CD4-positive, alpha-beta memory T cell (primary cell): Measurements from ENCODE around the gene ELMO3. TPM values are rescaled to one million over a fixed set of nuclear protein-coding genes. Genes with fewer than 3 reads are reported as not detected.
A peak's percentile ranks its signal among the peaks of the same experiment; 100 is the strongest.

Source experiments
- CTCF ChIA-PET: fragments of 350-600 bp; sonication (Branson Sonifier 250); formaldehyde crosslinking; loops from one replicate; lab custom pipeline; 2021; ENCODE audit warnings: inconsistent platforms; ENCODE audit not compliant: partially characterized antibody; lab: Charles Lee
- POLR2A ChIA-PET: fragments of 350-600 bp; sonication (Branson Sonifier 250); formaldehyde crosslinking; loops from one replicate; lab custom pipeline; 2021; ENCODE audit not compliant: partially characterized antibody; lab: Charles Lee
- DNase-seq, 5 donors: peaks; one replicate each; pipeline versions ENCODE4 v3.0.0 to v3.0.0-alpha.2; 2020 to 2022; ENCODE audit warnings: mixed read lengths in 1 of 5
- H3K27ac ChIP-seq: one replicate; pipeline ENCODE4 v1.7.0; 2013; ENCODE audit warnings: low read depth, low read length
- H3K27me3 ChIP-seq: 2 replicates; pipeline ENCODE4 v1.7.0; 2013; ENCODE audit warnings: mild to moderate bottlenecking, low read length, moderate library complexity; ENCODE audit not compliant: insufficient read depth
- H3K36me3 ChIP-seq: 2 replicates; pipeline ENCODE4 v1.7.0; 2013; ENCODE audit warnings: mild to moderate bottlenecking, low read length, moderate library complexity; ENCODE audit not compliant: insufficient read depth
- H3K4me1 ChIP-seq: 2 replicates; pipeline ENCODE4 v1.7.0; 2013; ENCODE audit warnings: mild to moderate bottlenecking, low read length, moderate library complexity; ENCODE audit not compliant: insufficient read depth
- H3K4me3 ChIP-seq, 2 donors: one replicate each; pipeline ENCODE4 v1.7.0; 2013; ENCODE audit warnings: low read length in 2 of 2, mild to moderate bottlenecking in 1 of 2
- H3K9me3 ChIP-seq, 2 donors: one replicate each; pipeline ENCODE4 v1.7.0; 2013; ENCODE audit warnings: low read length in 2 of 2, control low read depth in 1 of 2; ENCODE audit not compliant: control insufficient read depth in 1 of 2
- H3K27ac Mint-ChIP-seq, 7 donors: one replicate each; pipeline ENCODE4 v1.8.0; 2020 to 2021; ENCODE audit warnings: mixed read lengths in 7 of 7, mild to moderate bottlenecking in 6 of 7, inconsistent platforms in 3 of 7, moderate library complexity in 3 of 7
- H3K27me3 Mint-ChIP-seq, 2 donors: one replicate each; pipeline ENCODE4 v1.8.0; 2020 to 2021; ENCODE audit warnings: mixed read lengths in 2 of 2
- H3K36me3 Mint-ChIP-seq, 2 donors: one replicate each; pipeline ENCODE4 v1.8.0; 2020 to 2021; ENCODE audit warnings: mixed read lengths in 2 of 2, inconsistent platforms in 1 of 2, mild to moderate bottlenecking in 1 of 2
- H3K4me1 Mint-ChIP-seq, 4 donors: one replicate each; pipeline ENCODE4 v1.8.0; 2020 to 2021; ENCODE audit warnings: mixed read lengths in 4 of 4, mild to moderate bottlenecking in 1 of 4
- H3K4me3 Mint-ChIP-seq, 8 donors: one replicate each; pipeline ENCODE4 v1.8.0; 2020 to 2021; ENCODE audit warnings: mixed read lengths in 8 of 8, mild to moderate bottlenecking in 7 of 8, moderate library complexity in 6 of 8, inconsistent platforms in 3 of 8
- H3K9me3 Mint-ChIP-seq, 8 donors: one replicate each; pipeline ENCODE4 v1.8.0; 2020 to 2021; ENCODE audit warnings: mixed read lengths in 8 of 8, mild to moderate bottlenecking in 5 of 8, inconsistent platforms in 3 of 8, moderate library complexity in 1 of 8
- intact Hi-C: fragments of 100-400 bp; cut with micrococcal nuclease; formaldehyde crosslinking; loops from one replicate; pipeline ENCODE4 v1.15.1; 2023
- polyA plus RNA-seq, 2 donors: library from polyadenylated mRNA; unstranded; fragments of 300-500 nt; fragmentation: Illumina TruSeq; gene quantifications; one replicate each; pipeline ENCODE4 v1.2.3, GENCODE V29; 2021
- total RNA-seq, 2 experiments: library from RNA; stranded (reverse); gene quantifications; one replicate each; pipeline ENCODE4 v1.2.3, GENCODE V29; 2021

The ELMO3 gene
- total and polyA plus RNA-seq, 4 experiments from 2014 or later = 10.1 to 10.6 TPM; not detected in 2

DNA sequence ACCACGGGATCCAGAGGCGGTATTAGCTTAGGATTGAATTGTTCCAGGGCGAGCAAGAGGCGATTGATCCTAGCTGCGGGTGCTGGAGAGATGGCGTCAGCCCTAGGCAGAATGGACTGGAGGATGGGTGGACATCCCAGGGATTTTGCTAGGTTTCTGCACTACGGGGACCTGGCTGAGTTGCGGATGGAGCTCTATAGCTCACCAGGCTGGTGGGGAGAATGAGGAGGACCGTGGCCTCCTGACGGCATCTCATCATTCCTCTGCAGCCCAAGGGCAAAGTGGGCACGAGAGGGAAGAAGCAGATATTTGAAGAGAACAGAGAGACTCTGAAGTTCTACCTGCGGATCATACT, 28.6 kb downstream of the ELMO3 start:
- H3K4me1 Mint-ChIP-seq = peaks cover 43 to 58% (median 54%) of the 10 kb centered on the region in 4 donors

DNA sequence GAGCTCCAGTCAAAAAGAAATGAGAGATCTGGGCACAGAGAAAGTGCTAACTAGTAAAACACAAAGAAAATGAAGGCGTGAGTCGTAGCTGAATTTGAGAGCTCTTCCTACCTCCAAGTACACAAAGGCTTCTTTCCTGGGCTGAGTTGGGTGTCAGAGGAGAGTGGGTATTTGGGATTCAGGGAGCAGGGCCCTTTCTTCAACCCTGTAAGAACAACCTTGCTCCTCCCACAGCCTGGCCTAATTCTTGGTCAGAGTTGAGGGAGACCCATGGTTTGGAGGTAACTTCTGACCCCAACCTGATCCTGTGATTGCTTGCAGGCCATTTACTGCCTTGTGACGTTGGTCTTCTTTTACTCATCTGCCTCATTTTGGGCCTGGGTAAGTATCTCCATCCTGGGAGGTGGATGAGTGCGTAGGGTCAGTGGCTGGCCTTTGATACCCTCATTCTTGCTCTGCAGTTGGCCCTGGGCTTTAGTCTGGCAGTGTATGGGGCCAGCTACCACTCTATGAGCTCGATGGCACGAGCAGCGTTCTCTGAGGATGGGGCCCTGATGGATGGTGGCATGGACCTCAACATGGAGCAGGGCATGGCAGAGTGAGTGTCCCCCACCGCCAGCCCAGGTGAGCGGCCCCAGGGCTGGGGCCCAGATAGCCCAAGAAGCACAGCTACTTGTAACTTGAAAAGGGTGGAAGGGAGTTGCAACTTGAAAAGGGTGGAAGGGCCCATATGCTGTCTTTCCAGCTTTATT, 29.3 kb downstream of the ELMO3 start:
- intact Hi-C loops = no loop called here
- H3K27ac ChIP-seq = peak overlapping the region; percentile 88
- no peaks in the 10 kb centered on the region for H3K27me3 ChIP-seq
- peak overlapping the region; percentile 98 to 100 (median 100) for H3K4me3 Mint-ChIP-seq
- peaks cover 39 to 52% (median 50%) of the 10 kb centered on the region in 4 donors for H3K4me1 Mint-ChIP-seq
- H3K4me1 ChIP-seq = peaks cover 45% of the 10 kb centered on the region
- H3K9me3 ChIP-seq = no peaks in the 10 kb centered on the region
- H3K36me3 ChIP-seq = peaks cover 39% of the 10 kb centered on the region
- no peak for DNase-seq
- ChIA-PET CTCF (interaction anchor here (0.6 to 2.4 kb wide), 4 partner anchors 10 to 211 kb away, joined by 3 to 15 read pairs (median 4); no protein-coding TSS in a partner anchor), POLR2A (interaction anchor here (0.8 to 17.2 kb wide), 7 partner anchors 9 to 210 kb away, joined by 3 to 259 read pairs (median 11); partner anchors contain the start of genes ELMO3, FBXL8, FHOD1 and SLC9A5)
- H3K27me3 Mint-ChIP-seq = no peaks in the 10 kb centered on the region
- peak overlapping the region; percentile 66 to 100 (median 98) for H3K27ac Mint-ChIP-seq
- peak overlapping the region; percentile 73 to 99 for H3K4me3 ChIP-seq
- peaks cover 11 to 37% of the 10 kb centered on the region in 2 donors for H3K36me3 Mint-ChIP-seq
- H3K9me3 Mint-ChIP-seq = no peaks in the 10 kb centered on the region

More for the DNA sequence above, 28.6 kb downstream of the ELMO3 start:
- Histone ChIP-seq H3K36me3 (peaks cover 38% of the 10 kb centered on the region), H3K4me3 (peak overlapping the region; percentile 73 to 99), H3K27ac (peak overlapping the region; percentile 88), H3K4me1 (peaks cover 51% of the 10 kb centered on the region), H3K9me3 (no peaks in the 10 kb centered on the region), H3K27me3 (no peaks in the 10 kb centered on the region)
- CTCF ChIA-PET = interaction anchor here (0.6 to 2.4 kb wide), 8 partner anchors 11 to 249 kb away, joined by 3 to 15 read pairs (median 4); partner anchors contain the start of gene FHOD1
- no peaks in the 10 kb centered on the region for H3K9me3 Mint-ChIP-seq
- H3K27ac Mint-ChIP-seq = peak overlapping the region; percentile 96 to 100 (median 99)
- peaks cover 11 to 36% of the 10 kb centered on the region in 2 donors for H3K36me3 Mint-ChIP-seq
- intact Hi-C loops = loop anchor here (1.0 to 2.0 kb wide), 7 partner anchors 9 to 335 kb away; partner anchors contain the start of genes CTCF, E2F4, FHOD1 and PLEKHG4
- no peaks in the 10 kb centered on the region for H3K27me3 Mint-ChIP-seq
- DNase-seq = no peak
- peak overlapping the region; percentile 98 to 100 (median 100) for H3K4me3 Mint-ChIP-seq
- POLR2A ChIA-PET = interaction anchor here (0.5 to 17.2 kb wide), 23 partner anchors 10 to 253 kb away, joined by 3 to 259 read pairs (median 4); partner anchors contain the start of genes ATP6V0D1, CBFB, E2F4 and ELMO3

DNA sequence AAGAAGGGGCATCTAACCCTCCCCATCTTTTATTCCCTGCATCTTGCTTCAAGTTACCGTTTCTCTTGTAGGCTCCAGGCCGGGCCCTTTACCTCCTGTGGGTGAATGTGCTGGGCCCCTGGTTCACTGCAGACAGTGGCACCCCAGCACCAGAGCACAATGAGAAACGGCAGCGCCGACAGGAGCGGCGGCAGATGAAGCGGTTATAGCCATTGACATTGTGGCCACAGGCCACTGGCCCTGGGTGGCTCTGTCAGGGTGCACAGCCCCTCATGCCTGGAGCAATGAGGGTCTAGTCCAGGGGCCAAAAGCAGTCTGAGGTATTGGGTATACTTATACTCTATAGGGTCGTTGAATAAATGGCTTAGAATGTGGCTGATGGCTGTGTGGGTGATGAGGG, 30.0 kb downstream of the ELMO3 start:
- Mint-ChIP-seq H3K4me1 (peaks cover 34 to 46% (median 43%) of the 10 kb centered on the region in 4 donors), H3K27me3 (no peaks in the 10 kb centered on the region), H3K27ac (peak overlapping the region in 5 of 7 donors; percentile 68 to 96 (median 70)), H3K9me3 (no peaks in the 10 kb centered on the region), H3K36me3 (peaks cover 14 to 42% of the 10 kb centered on the region in 2 donors), H3K4me3 (peak overlapping the region; percentile 46 to 100 (median 64))
- no peak overlapping the region for H3K4me3 ChIP-seq
- H3K36me3 ChIP-seq = peaks cover 41% of the 10 kb centered on the region
- intact Hi-C loops = no loop called here
- DNase-seq = no peak
- H3K27ac ChIP-seq = no peak overlapping the region
- CTCF ChIA-PET = interaction anchor here (0.9 kb wide), 1 partner anchor 211 kb away, joined by 3 read pairs; no protein-coding TSS in a partner anchor
- peaks cover 38% of the 10 kb centered on the region for H3K4me1 ChIP-seq
- no peaks in the 10 kb centered on the region for H3K27me3 ChIP-seq
- POLR2A ChIA-PET = interaction anchor here (17.2 kb wide), 1 partner anchor 17 kb away, joined by 259 read pairs; the partner anchor contains the start of genes FHOD1 and SLC9A5
- H3K9me3 ChIP-seq = no peaks in the 10 kb centered on the region

DNA sequence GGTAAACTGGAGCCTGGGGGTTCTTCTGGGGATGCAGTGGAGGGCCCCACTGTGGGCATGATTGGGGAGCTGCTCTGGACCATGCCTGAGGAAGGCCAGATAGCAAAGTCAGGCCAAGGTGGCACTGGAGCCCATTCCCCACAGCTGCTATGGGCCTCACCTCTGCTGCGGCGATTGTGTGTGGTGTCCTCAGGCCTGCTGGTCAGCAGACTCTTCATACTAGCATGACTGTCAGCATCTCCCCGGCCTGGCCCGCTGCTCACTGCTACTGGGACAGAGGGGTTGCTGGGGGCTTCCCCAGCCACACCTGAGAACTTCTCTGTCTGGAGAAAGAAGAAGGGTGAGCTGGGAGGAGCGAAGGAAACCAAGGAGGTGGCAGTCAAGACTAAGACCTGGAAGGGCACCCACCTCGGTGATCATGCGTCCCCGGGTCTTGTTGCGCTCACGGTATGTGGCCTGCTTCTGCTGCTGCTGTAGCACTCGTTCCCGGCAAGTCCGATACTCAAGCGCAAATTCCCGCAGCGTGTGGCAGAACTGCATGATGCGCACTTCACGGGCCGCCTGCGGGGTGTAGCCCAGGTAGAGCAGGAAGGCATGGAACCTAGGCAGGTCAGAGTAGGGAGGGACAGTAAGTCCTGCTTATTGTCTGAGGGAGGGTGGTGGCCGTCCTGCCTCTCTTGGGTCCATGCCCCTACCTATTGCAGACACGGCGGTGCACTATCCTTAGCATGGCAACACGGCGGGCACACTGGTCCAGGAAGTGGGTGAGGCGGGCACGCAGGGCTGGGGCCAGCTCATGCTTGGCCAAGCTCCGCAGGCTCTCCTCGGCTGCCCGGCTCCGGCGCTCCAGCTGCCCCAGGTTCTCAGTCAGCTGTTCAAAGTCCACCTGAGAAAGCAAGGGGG, 31.2 kb downstream of the ELMO3 start:
- Mint-ChIP-seq H3K27me3 (no peaks in the 10 kb centered on the region), H3K4me3 (peak overlapping the region in 2 of 8 donors; percentile 25 to 31), H3K4me1 (peaks cover 22 to 33% (median 30%) of the 10 kb centered on the region in 4 donors), H3K27ac (peak overlapping the region in 2 of 7 donors; percentile 60 to 65), H3K9me3 (no peaks in the 10 kb centered on the region), H3K36me3 (peaks cover 14 to 48% of the 10 kb centered on the region in 2 donors)
- no peak overlapping the region for H3K4me3 ChIP-seq
- POLR2A ChIA-PET = interaction anchor here (17.2 kb wide), 1 partner anchor 15 kb away, joined by 259 read pairs; the partner anchor contains the start of genes FHOD1 and SLC9A5
- H3K27me3 ChIP-seq = no peaks in the 10 kb centered on the region
- no peak overlapping the region for H3K27ac ChIP-seq
- intact Hi-C loops = no loop called here
- H3K36me3 ChIP-seq = peaks cover 41% of the 10 kb centered on the region
- DNase-seq = no peak
- H3K4me1 ChIP-seq = peaks cover 30% of the 10 kb centered on the region
- CTCF ChIA-PET = no interaction called here
- H3K9me3 ChIP-seq = no peaks in the 10 kb centered on the region

DNA sequence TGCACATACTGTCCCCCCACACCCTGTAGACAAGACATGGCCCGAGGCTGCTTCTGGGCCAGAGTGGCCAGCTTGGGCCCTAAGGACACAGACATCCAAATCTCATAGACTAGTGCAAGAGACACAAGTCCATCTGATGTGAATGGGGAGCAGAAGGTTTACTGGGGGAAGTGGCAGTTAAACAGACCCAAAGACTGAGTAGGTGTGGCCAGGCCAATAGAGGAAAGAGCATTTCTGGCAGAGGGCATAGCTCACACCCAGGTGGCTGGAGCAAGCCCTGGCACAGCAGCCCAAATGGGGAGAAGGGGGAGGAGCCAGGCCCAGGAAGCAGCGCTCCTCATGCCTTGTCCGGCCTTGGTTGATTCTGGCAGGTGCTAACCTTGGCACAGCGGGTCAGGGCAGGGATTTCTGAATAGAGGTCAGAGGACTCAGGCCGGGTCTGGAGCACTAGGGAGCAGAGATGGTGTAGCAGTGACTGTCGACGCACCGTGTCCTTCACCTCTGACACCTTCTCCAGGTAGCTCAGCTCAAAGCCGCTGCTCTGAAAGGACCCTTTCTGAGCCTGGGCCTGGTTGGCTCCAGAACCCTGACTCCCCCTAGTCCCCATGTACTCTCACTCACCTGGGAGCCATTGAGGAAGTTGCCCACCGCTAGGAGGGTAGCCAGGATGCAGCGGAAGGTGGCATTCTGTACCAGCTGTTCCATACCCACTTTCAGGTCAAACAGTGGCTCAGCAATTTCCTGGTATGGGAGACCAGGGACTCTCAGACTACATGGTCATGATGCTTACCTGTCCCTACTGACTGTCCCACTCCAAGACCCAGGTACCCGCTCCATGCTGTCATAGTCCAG, 32.1 kb downstream of the ELMO3 start:
- H3K36me3 Mint-ChIP-seq = peaks cover 16 to 50% of the 10 kb centered on the region in 2 donors
- Histone ChIP-seq H3K27ac (no peak overlapping the region), H3K9me3 (no peaks in the 10 kb centered on the region), H3K27me3 (no peaks in the 10 kb centered on the region), H3K4me3 (no peak overlapping the region), H3K4me1 (peaks cover 30% of the 10 kb centered on the region), H3K36me3 (peaks cover 41% of the 10 kb centered on the region)
- peaks cover 15 to 31% (median 23%) of the 10 kb centered on the region in 4 donors for H3K4me1 Mint-ChIP-seq
- H3K27ac Mint-ChIP-seq = peak overlapping the region in 2 of 7 donors; percentile 56 to 61
- no peaks in the 10 kb centered on the region for H3K27me3 Mint-ChIP-seq
- CTCF ChIA-PET = interaction anchor here (1.1 kb wide), 1 partner anchor 46 kb away, joined by 3 read pairs; no protein-coding TSS in a partner anchor
- no peaks in the 10 kb centered on the region for H3K9me3 Mint-ChIP-seq
- peak overlapping the region in 2 of 8 donors; percentile 12 to 33 for H3K4me3 Mint-ChIP-seq
- intact Hi-C loops = no loop called here
- no peak for DNase-seq
- POLR2A ChIA-PET = interaction anchor here (0.9 to 17.2 kb wide), 4 partner anchors 15 to 72 kb away, joined by 3 to 259 read pairs (median 4); partner anchors contain the start of genes FHOD1 and SLC9A5

DNA sequence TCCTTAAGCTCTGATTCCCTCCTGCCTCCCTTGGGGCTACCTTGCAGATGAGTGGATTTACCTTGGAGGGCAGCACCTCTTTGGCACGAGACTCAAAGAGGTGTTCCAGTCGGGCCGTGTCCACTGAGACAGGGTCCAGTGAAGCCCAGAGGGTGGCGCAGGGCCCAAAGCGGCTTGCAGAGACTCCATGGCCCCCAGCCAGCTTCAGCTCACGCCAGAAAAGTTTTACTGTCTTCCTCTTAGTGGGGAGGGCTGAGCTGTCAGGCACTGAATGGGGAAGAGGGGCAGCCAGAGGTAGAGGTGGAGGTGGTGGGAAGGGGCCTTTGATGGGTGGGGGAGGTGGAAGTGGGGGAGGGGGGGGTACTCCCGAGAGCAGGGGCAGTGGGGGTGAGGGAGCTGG, 34.7 kb downstream of the ELMO3 start:
- no peak for DNase-seq
- Mint-ChIP-seq H3K4me3 (no peak overlapping the region), H3K27ac (no peak overlapping the region), H3K27me3 (no peaks in the 10 kb centered on the region), H3K9me3 (no peaks in the 10 kb centered on the region), H3K4me1 (peaks cover 8 to 24% (median 9%) of the 10 kb centered on the region in 4 donors), H3K36me3 (peaks cover 28 to 58% of the 10 kb centered on the region in 2 donors)
- POLR2A ChIA-PET = interaction anchor here (17.2 kb wide), 1 partner anchor 12 kb away, joined by 259 read pairs; the partner anchor contains the start of genes FHOD1 and SLC9A5
- Histone ChIP-seq H3K27me3 (no peaks in the 10 kb centered on the region), H3K4me1 (peaks cover 13% of the 10 kb centered on the region), H3K4me3 (no peak overlapping the region), H3K27ac (no peak overlapping the region), H3K9me3 (no peaks in the 10 kb centered on the region), H3K36me3 (peaks cover 49% of the 10 kb centered on the region)
- intact Hi-C loops = no loop called here
- CTCF ChIA-PET = interaction anchor here (0.7 kb wide), 1 partner anchor 79 kb away, joined by 3 read pairs; no protein-coding TSS in a partner anchor
